Urinary bladder (tissue), 4 donors: ENCODE measurements around the gene OAS3. TPM values are rescaled to one million over a fixed set of nuclear protein-coding genes. Genes with fewer than 3 reads are reported as not detected.

Experiments used
- DNase-seq: peaks from one replicate; pipeline ENCODE4 v3.0.0-alpha.2; 2015; ENCODE audit errors: extremely low spot score
- H3K27ac ChIP-seq: one replicate; pipeline ENCODE4 v1.5.1; 2013; ENCODE audit warnings: low read depth, mild to moderate bottlenecking, moderate library complexity
- H3K36me3 ChIP-seq: one replicate; pipeline ENCODE4 v1.6.1; 2013; ENCODE audit warnings: mild to moderate bottlenecking, moderate library complexity; ENCODE audit not compliant: insufficient read depth
- H3K4me1 ChIP-seq: one replicate; pipeline ENCODE4 v1.6.1; 2013; ENCODE audit warnings: mild to moderate bottlenecking, moderate library complexity; ENCODE audit not compliant: insufficient read depth
- H3K4me3 ChIP-seq: one replicate; pipeline ENCODE4 v1.5.1; 2013; ENCODE audit warnings: low read depth, low read length
- WGBS: extraction: QIAGEN DNeasy Blood & Tissue Kit; methylation state at CpG from one replicate; pipeline ENCODE4 v1.1.7; 2013; 5-methylcytosine and 5-hydroxymethylcytosine counted together
- polyA plus RNA-seq: library from polyadenylated mRNA; stranded (reverse); fragments of 200-250 nt; gene quantifications from one replicate; pipeline ENCODE4 v1.2.3, GENCODE V29; 2013
- total RNA-seq: library from RNA; depleted of rRNA; stranded (reverse); fragments of >200 nt; gene quantifications from one replicate; pipeline ENCODE4 v1.2.3, GENCODE V29; 2014
- donor health status: healthy with polysubstance abuse.
- donor health status: healthy.

OAS3 gene
- total and polyA plus RNA-seq, 2 donors, result 9.6 to 11.3 TPM

- no peak for DNase-seq
- Histone ChIP-seq H3K4me1 (peaks cover 2% of the 10 kb centered on the region), H3K27ac (no peak overlapping the region), H3K4me3 (no peak overlapping the region), H3K36me3 (no peaks in the 10 kb centered on the region)
- WGBS, result 76% methylated on average over 2 of the region's 2 CpGs
Measured at GRCh38 chr12:112933129-112933505, 5.2 kb upstream of the OAS3 start.

- no peak overlapping the region for H3K4me3 ChIP-seq
- H3K27ac ChIP-seq, result no peak overlapping the region
- DNase-seq, result no peak
- H3K4me1 ChIP-seq, result no peaks in the 10 kb centered on the region
- WGBS, result 71% methylated on average over 1 of the region's 1 CpG
- no peaks in the 10 kb centered on the region for H3K36me3 ChIP-seq
Measured at GRCh38 chr12:112936264-112936663, 2.0 kb upstream of the OAS3 start.

- H3K27ac ChIP-seq, result no peak overlapping the region
Measured at GRCh38 chr12:112936927-112937326, 1.3 kb upstream of the OAS3 start.

GRCh38 chr12:112938751-112939150 lies 477 bp downstream of the OAS3 start:
- H3K27ac ChIP-seq, result peak overlapping the region; percentile 53
- 24% methylated on average over 11 of the region's 11 CpGs for WGBS
- H3K4me3 ChIP-seq, result peak overlapping the region; percentile 62
- no peak for DNase-seq
- H3K36me3 ChIP-seq, result no peaks in the 10 kb centered on the region
- H3K4me1 ChIP-seq, result no peaks in the 10 kb centered on the region

More at GRCh38 chr12:112936927-112937326, 1.3 kb upstream of the OAS3 start:
- no peaks in the 10 kb centered on the region for H3K36me3 ChIP-seq
- WGBS, result 54% methylated on average over 2 of the region's 2 CpGs
- no peak overlapping the region for H3K4me3 ChIP-seq
- DNase-seq, result no peak
- H3K4me1 ChIP-seq, result no peaks in the 10 kb centered on the region

- H3K4me1 ChIP-seq, result no peaks in the 10 kb centered on the region
- DNase-seq, result no peak
- 53% methylated on average over 7 of the region's 7 CpGs for WGBS
- no peaks in the 10 kb centered on the region for H3K36me3 ChIP-seq
- H3K27ac ChIP-seq, result no peak overlapping the region
- no peak overlapping the region for H3K4me3 ChIP-seq
Measured at GRCh38 chr12:112939761-112940381, 1.6 kb downstream of the OAS3 start.

GRCh38 chr12:112941528-112942335 lies 3.5 kb downstream of the OAS3 start:
- 91% methylated on average over 16 of the region's 16 CpGs for WGBS
- Histone ChIP-seq H3K36me3 (no peaks in the 10 kb centered on the region), H3K4me3 (no peak overlapping the region), H3K27ac (no peak overlapping the region), H3K4me1 (no peaks in the 10 kb centered on the region)
- no peak for DNase-seq

- no peak for DNase-seq
- WGBS, result 100% methylated on average over 1 of the region's 1 CpG
Measured at GRCh38 chr12:112942572-112942971, 4.3 kb downstream of the OAS3 start.

GRCh38 chr12:112944024-112944690 lies 5.9 kb downstream of the OAS3 start:
- Histone ChIP-seq H3K4me1 (no peaks in the 10 kb centered on the region), H3K27ac (no peak overlapping the region), H3K36me3 (no peaks in the 10 kb centered on the region), H3K4me3 (no peak overlapping the region)
- DNase-seq, result no peak
- 90% methylated on average over 15 of the region's 15 CpGs for WGBS

More at GRCh38 chr12:112942572-112942971, 4.3 kb downstream of the OAS3 start:
- H3K4me1 ChIP-seq, result no peaks in the 10 kb centered on the region
- no peak overlapping the region for H3K4me3 ChIP-seq
- H3K36me3 ChIP-seq, result no peaks in the 10 kb centered on the region
- H3K27ac ChIP-seq, result no peak overlapping the region

- no peaks in the 10 kb centered on the region for H3K36me3 ChIP-seq
- H3K27ac ChIP-seq, result no peak overlapping the region
- DNase-seq, result no peak
- no peak overlapping the region for H3K4me3 ChIP-seq
- WGBS, result 95% methylated on average over 4 of the region's 4 CpGs
- H3K4me1 ChIP-seq, result no peaks in the 10 kb centered on the region
Measured at GRCh38 chr12:112945515-112945914, 7.2 kb downstream of the OAS3 start.

- WGBS, result 87% methylated on average over 14 of the region's 14 CpGs
- Histone ChIP-seq H3K4me3 (no peak overlapping the region), H3K27ac (no peak overlapping the region), H3K36me3 (no peaks in the 10 kb centered on the region), H3K4me1 (no peaks in the 10 kb centered on the region)
- no peak for DNase-seq
Measured at GRCh38 chr12:112946236-112947000, 8.1 kb downstream of the OAS3 start.

GRCh38 chr12:112947314-112947713 lies 9.0 kb downstream of the OAS3 start:
- DNase-seq, result no peak
- Histone ChIP-seq H3K27ac (no peak overlapping the region), H3K4me3 (no peak overlapping the region), H3K4me1 (no peaks in the 10 kb centered on the region), H3K36me3 (no peaks in the 10 kb centered on the region)
- WGBS, result 1% methylated on average over 1 of the region's 1 CpG

GRCh38 chr12:112947761-112948160 lies 9.5 kb downstream of the OAS3 start:
- Histone ChIP-seq H3K4me1 (no peaks in the 10 kb centered on the region), H3K4me3 (no peak overlapping the region), H3K27ac (no peak overlapping the region), H3K36me3 (no peaks in the 10 kb centered on the region)
- no peak for DNase-seq
- WGBS, result 95% methylated on average over 5 of the region's 5 CpGs

GRCh38 chr12:112948806-112949205 lies 10.5 kb downstream of the OAS3 start:
- Histone ChIP-seq H3K27ac (no peak overlapping the region), H3K4me3 (no peak overlapping the region), H3K36me3 (no peaks in the 10 kb centered on the region), H3K4me1 (no peaks in the 10 kb centered on the region)
- WGBS, result 92% methylated on average over 7 of the region's 7 CpGs
- no peak for DNase-seq
